Endothelial cell of umbilical vein (primary cell): ENCODE results near the gene CDH22. TPM values are rescaled to one million over a fixed set of nuclear protein-coding genes. Genes with fewer than 3 reads are reported as not detected.

Experiments used
- BruUV-seq: library from RNA; stranded (reverse); fragments of 400-500 nt; replicated peaks from 2 replicates; lab custom pipeline; 2021; lab: Mats Ljungman, UMichigan
- CTCF ChIA-PET: fragments of 300-600, 350-600 bp; sonication (Branson Sonifier 250); formaldehyde crosslinking; loops from one replicate; lab custom pipeline; 2021; ENCODE audit warnings: antibody characterized with exemption, inconsistent platforms; lab: Charles Lee
- POLR2A ChIA-PET: fragments of 300-600, 350-600 bp; sonication (Branson Sonifier 250); formaldehyde crosslinking; loops from one replicate; lab custom pipeline; 2021; ENCODE audit warnings: antibody characterized with exemption, inconsistent platforms; lab: Charles Lee
- DNase-seq: peaks from one replicate; pipeline ENCODE4 v3.0.0-alpha.2; 2011; ENCODE audit warnings: low read depth, low spot score
- FAIRE-seq: peaks from 2 replicates; lab custom pipeline; 2011; peaks lifted over from hg19 to GRCh38; lab: Jason Lieb, UNC
- H2AFZ ChIP-seq: 2 replicates; pipeline ENCODE4 v1.6.0; 2012; ENCODE audit warnings: low read depth, low read length, control low read depth, inconsistent platforms
- H3K27ac ChIP-seq: 2 replicates; pipeline ENCODE4 v1.5.1; 2011; ENCODE audit warnings: low read depth, mild to moderate bottlenecking, control low read depth, low read length, moderate library complexity; ENCODE audit not compliant: insufficient read depth
- H3K27me3 ChIP-seq, 2 experiments: 2 replicates each; pipeline versions ENCODE4 v1.6.0 to v1.6.1; 2011; ENCODE audit warnings: low read length in 2 of 2, mixed read lengths in 1 of 2; ENCODE audit not compliant: control insufficient read depth in 2 of 2, insufficient read depth in 2 of 2
- H3K36me3 ChIP-seq, 2 experiments: 2 replicates in 1 of 2; 3 replicates in 1 of 2; pipeline ENCODE4 v1.5.1; 2011; ENCODE audit warnings: low read length in 2 of 2, mild to moderate bottlenecking in 1 of 2, moderate library complexity in 1 of 2; ENCODE audit not compliant: control insufficient read depth in 2 of 2, insufficient read depth in 2 of 2; ENCODE audit errors: extremely low read depth in 1 of 2
- H3K4me1 ChIP-seq: 3 replicates; pipeline ENCODE4 v1.5.1; 2011; ENCODE audit warnings: mild to moderate bottlenecking, low read length; ENCODE audit not compliant: control insufficient read depth, insufficient read depth; ENCODE audit errors: extremely low read depth
- H3K4me2 ChIP-seq: 2 replicates; pipeline ENCODE4 v1.6.1; 2011; ENCODE audit warnings: low read length, control low read depth, mixed read lengths; ENCODE audit not compliant: insufficient read depth
- H3K4me3 ChIP-seq, 3 experiments: fragments of 200-600 bp in 1 of 3; sonication (generic), shearing (Covaris generic) in 1 of 3; replicated peaks in 1 of 3; 2 replicates each; pipeline ENCODE4 v1.5.1; 2011 to 2016; ENCODE audit warnings: control low read depth in 3 of 3, low read length in 3 of 3, mild to moderate bottlenecking in 2 of 3, inconsistent platforms in 1 of 3, low read depth in 1 of 3, moderate library complexity in 1 of 3; ENCODE audit not compliant: insufficient read depth in 1 of 3
- H3K79me2 ChIP-seq: 2 replicates; pipeline ENCODE4 v1.6.0; 2012; ENCODE audit warnings: low read length, inconsistent platforms; ENCODE audit not compliant: control insufficient read depth, insufficient read depth
- H3K9ac ChIP-seq: replicated peaks from 2 replicates; pipeline ENCODE3; 2011; ENCODE audit warnings: low read length, control low read depth; ENCODE audit not compliant: insufficient read depth; ENCODE audit errors: extremely low read depth
- H3K9me1 ChIP-seq: replicated peaks from 3 replicates; pipeline ENCODE4 v1.6.0; 2011; ENCODE audit warnings: mild to moderate bottlenecking, low read length; ENCODE audit not compliant: control insufficient read depth, insufficient read depth; ENCODE audit errors: extremely low read depth
- H3K9me3 ChIP-seq: replicated peaks from 2 replicates; pipeline ENCODE4 v1.5.1; 2012; ENCODE audit warnings: low read length, inconsistent platforms; ENCODE audit not compliant: control insufficient read depth, insufficient read depth
- H4K20me1 ChIP-seq: replicated peaks from 2 replicates; pipeline ENCODE3; 2011; ENCODE audit warnings: mild to moderate bottlenecking, low read length; ENCODE audit not compliant: control insufficient read depth, insufficient read depth; ENCODE audit errors: extremely low read depth
- CTCF ChIP-seq, 2 donors: IDR thresholded peaks; 1 replicate in 1 of 2; 2 replicates in 1 of 2; pipeline ENCODE4 v1.5.1; 2011; ENCODE audit warnings: low read length in 2 of 2, mild to moderate bottlenecking in 2 of 2, moderate library complexity in 2 of 2, control low read depth in 1 of 2, inconsistent platforms in 1 of 2, low read depth in 1 of 2; ENCODE audit not compliant: insufficient read depth in 1 of 2; ENCODE audit errors: extremely low read depth in 1 of 2
- EZH2 ChIP-seq: IDR thresholded peaks from 2 replicates; pipeline ENCODE4 v1.6.1; 2012; ENCODE audit warnings: borderline replicate concordance, low read depth, mild to moderate bottlenecking, moderate library complexity, low read length, inconsistent platforms; ENCODE audit not compliant: severe bottlenecking
- FOS ChIP-seq: IDR thresholded peaks from 2 replicates; pipeline ENCODE4 v1.6.1; 2011; ENCODE audit warnings: mild to moderate bottlenecking, low read length, moderate library complexity, borderline replicate concordance; ENCODE audit not compliant: insufficient read depth
- GATA2 ChIP-seq: IDR thresholded peaks from 2 replicates; pipeline ENCODE4 v1.7.0; 2011; ENCODE audit warnings: low read depth, mild to moderate bottlenecking, moderate library complexity, mixed read lengths, low read length; ENCODE audit not compliant: insufficient read length, insufficient read depth
- JUN ChIP-seq: IDR thresholded peaks from 2 replicates; pipeline ENCODE4 v1.6.1; 2011; ENCODE audit warnings: borderline replicate concordance, low read depth; ENCODE audit not compliant: insufficient read length, insufficient read depth
- MAX ChIP-seq: IDR thresholded peaks from 2 replicates; pipeline ENCODE4 v1.6.1; 2011; ENCODE audit not compliant: insufficient read depth, insufficient read length
- MYC ChIP-seq: IDR thresholded peaks from one replicate; pipeline ENCODE4 v1.6.1; 2011; ENCODE audit warnings: mild to moderate bottlenecking, low read depth, low read length
- POLR2A ChIP-seq: IDR thresholded peaks from 2 replicates; pipeline ENCODE4 v1.6.1; 2012; ENCODE audit warnings: low read depth, mild to moderate bottlenecking, control low read depth, low read length
- POLR2AphosphoS5 ChIP-seq: IDR thresholded peaks from 2 replicates; pipeline ENCODE4 v1.6.1; 2012; ENCODE audit warnings: low read depth, mild to moderate bottlenecking, control low read depth, low read length, moderate library complexity; ENCODE audit not compliant: insufficient read depth
- dilution Hi-C: fragments of 300-500 bp; cut with MboI; formaldehyde crosslinking; loops from one replicate; pipeline ENCODE4 v1.15.0; 2019; ENCODE audit warnings: low sequenced_read_pairs; ENCODE audit not compliant: extremely low pct_ligation_motif_present
- intact Hi-C: fragments of 100-400 bp; cut with micrococcal nuclease; formaldehyde crosslinking; loops from one replicate; pipeline ENCODE4 v1.10.0; 2022
- polyA plus RNA-seq, 4 experiments: library from polyadenylated mRNA; depleted of rRNA in 3 of 4; stranded (reverse) in 3 of 4; unstranded in 1 of 4; fragments of >200 nt; gene quantifications; 2 replicates each; pipeline versions ENCODE4 v1.2.1 to v1.2.3, GENCODE V29; 2011 to 2012; ENCODE audit warnings: missing spikeins in 1 of 4
- total RNA-seq: library from RNA; stranded (reverse); gene quantifications from 2 replicates; pipeline ENCODE4 v1.2.3, GENCODE V29; 2021

Gene CDH22
- total and polyA plus RNA-seq, 2 donors (not counting 3 experiments of a cell fraction or from before 2014, with no cell fraction given) = not detected

- no peaks in the 10 kb centered on the region for H3K9me1 ChIP-seq
- H4K20me1 ChIP-seq = no peaks in the 10 kb centered on the region
- H2AFZ ChIP-seq = no peak overlapping the region
- CTCF ChIA-PET = interaction anchor here (1.5 to 2.2 kb wide), 2 partner anchors 9 to 17 kb away, joined by 4 to 7 read pairs; no protein-coding TSS in a partner anchor
- DNase-seq (no peak), FAIRE-seq (no peak)
- no peaks in the 10 kb centered on the region for H3K79me2 ChIP-seq
- dilution Hi-C loops (no loop called here), intact Hi-C loops (no loop called here)
- no TSS peak for BruUV-seq
- no peaks in the 10 kb centered on the region for H3K9me3 ChIP-seq
- H3K4me1 ChIP-seq = no peaks in the 10 kb centered on the region
- POLR2A ChIA-PET = no interaction called here
- no peak overlapping the region for H3K9ac ChIP-seq
- H3K4me2 ChIP-seq = no peak overlapping the region
- H3K27ac ChIP-seq = no peak overlapping the region
- no peaks in the 10 kb centered on the region for H3K36me3 ChIP-seq
- H3K27me3 ChIP-seq = peaks cover 6 to 11% of the 10 kb centered on the region in 2 experiments
- H3K4me3 ChIP-seq = no peak overlapping the region
- TF ChIP-seq FOS = no peak
- TF ChIP-seq GATA2 = no peak
- no peak for TF ChIP-seq CTCF (IDR thresholded peaks at IDR 0.05; ENCODE audit: extremely low read depth in 1 of 2, insufficient read depth in 1 of 2, low read depth in 1 of 2, low read length in 2 of 2)
- TF ChIP-seq JUN = no peak
- no peak for TF ChIP-seq EZH2
- no peak for TF ChIP-seq POLR2AphosphoS5
- TF ChIP-seq MAX = no peak
- TF ChIP-seq MYC = no peak
- no peak for TF ChIP-seq POLR2A
These were observed 23.5 kb upstream of the CDH22 start for GRCh38 chr20:46331611-46332361.
